A549 (cell line): ENCODE results near the gene LRRIQ4. TPM values are rescaled to one million over a fixed set of nuclear protein-coding genes. Genes with fewer than 3 reads are reported as not detected.

ENCODE experiments used
- ATAC-seq, 2 experiments: fragments of 200-7000 bp in 1 of 2; fragments of >200 bp in 1 of 2; cut with Nextera tagmentation in 1 of 2; cut with Tn5 transposase in 1 of 2; 3 replicates each; pipeline versions ENCODE4 v1.8.0 to v1.9.1; 2018 to 2020; ENCODE audit warnings: mild to moderate bottlenecking in 1 of 2, moderate library complexity in 1 of 2
- CTCF ChIA-PET: fragments of 300-600 bp; sonication (Branson Sonifier 250); formaldehyde crosslinking; extraction: SDS; loops from one replicate; lab custom pipeline; 2021; ENCODE audit warnings: antibody characterized with exemption, inconsistent platforms; lab: Yijun Ruan, JAX
- POLR2A ChIA-PET: fragments of 350-600 bp; formaldehyde crosslinking; extraction: SDS; loops from one replicate; lab custom pipeline; 2021; ENCODE audit warnings: antibody characterized with exemption, inconsistent platforms; lab: Yijun Ruan, JAX
- DNase-seq, 2 experiments: peaks; one replicate each; pipeline versions ENCODE4 v3.0.0 to v3.0.0-alpha.2; 2011 to 2016; ENCODE audit warnings: low read depth in 1 of 2, low spot score in 1 of 2
- FAIRE-seq: peaks from 2 replicates; lab custom pipeline; 2011; peaks lifted over from hg19 to GRCh38; lab: Jason Lieb, UNC
- H3K27ac ChIP-seq, 2 experiments: fragments of >200 bp; sonication (Bioruptor Twin); formaldehyde crosslinking; 3 replicates each; pipeline ENCODE4 v1.5.1; 2016 to 2017
- H3K4me1 ChIP-seq: fragments of >200 bp; sonication (Bioruptor Twin); formaldehyde crosslinking; 3 replicates; pipeline ENCODE4 v1.6.1; 2016
- H3K4me2 ChIP-seq: fragments of >200 bp; sonication (Bioruptor Twin); formaldehyde crosslinking; 3 replicates; pipeline ENCODE4 v1.6.1; 2016
- H3K4me3 ChIP-seq: fragments of >200 bp; sonication (Bioruptor Twin); formaldehyde crosslinking; 3 replicates; pipeline ENCODE4 v1.5.1; 2016
- H3K9me3 ChIP-seq: fragments of >200 bp; sonication (Bioruptor Twin); formaldehyde crosslinking; 3 replicates; pipeline ENCODE4 v1.6.1; 2016
- BHLHE40 ChIP-seq: IDR thresholded peaks from 2 replicates; pipeline ENCODE4 v1.6.1; 2012; ENCODE audit warnings: low read depth, low read length, inconsistent platforms
- EHF ChIP-seq: fragments of 250-450 bp; sonication (Bioruptor Pico); IDR thresholded peaks from 2 replicates; pipeline ENCODE4 v1.5.0; 2020; ENCODE audit warnings: mild to moderate bottlenecking
- EP300 ChIP-seq, 2 experiments: fragments of >200 bp; sonication (Bioruptor Twin); formaldehyde crosslinking; IDR thresholded peaks; 2 replicates in 1 of 2; 3 replicates in 1 of 2; pipeline ENCODE4 v1.6.1; 2016 to 2017
- ESRRA ChIP-seq: fragments of 150-350 bp; IDR thresholded peaks from 2 replicates; pipeline ENCODE4 v1.6.1; 2014; ENCODE audit warnings: mild to moderate bottlenecking, low read length, borderline replicate concordance
- FOSL2 ChIP-seq, 2 experiments: fragments of 450-650 bp in 1 of 2; fragments of >200 bp in 1 of 2; sonication (Bioruptor Twin) in 1 of 2; formaldehyde crosslinking; IDR thresholded peaks; 2 replicates each; pipeline versions ENCODE4 v1.5.0 to v1.6.1; 2016 to 2020; ENCODE audit warnings: mild to moderate bottlenecking in 1 of 2, moderate library complexity in 1 of 2
- GATA3 ChIP-seq: IDR thresholded peaks from 2 replicates; pipeline ENCODE4 v1.6.1; 2012; ENCODE audit warnings: borderline replicate concordance
- HDAC2 ChIP-seq: fragments of 200-600 bp; sonication (generic); IDR thresholded peaks from 2 replicates; pipeline ENCODE4 v1.6.1; 2016
- HOXB5 ChIP-seq: fragments of 250-450 bp; sonication (Bioruptor Pico); IDR thresholded peaks from 2 replicates; pipeline ENCODE4 v1.5.0; 2020; ENCODE audit warnings: mild to moderate bottlenecking, moderate library complexity
- JUNB ChIP-seq: fragments of >200 bp; sonication (Bioruptor Twin); formaldehyde crosslinking; IDR thresholded peaks from 2 replicates; pipeline ENCODE4 v1.6.1; 2016
- KDM1A ChIP-seq: fragments of 200-600 bp; sonication (generic); IDR thresholded peaks from 2 replicates; pipeline ENCODE4 v1.6.1; 2016; ENCODE audit warnings: low read depth, mild to moderate bottlenecking
- KDM5A ChIP-seq: fragments of 200-600 bp; sonication (generic); IDR thresholded peaks from 2 replicates; pipeline ENCODE4 v1.6.1; 2016; ENCODE audit warnings: antibody characterized with exemption, mild to moderate bottlenecking
- MAFK ChIP-seq: fragments of 450-650 bp; IDR thresholded peaks from 2 replicates; pipeline ENCODE4 v1.6.1; 2014; ENCODE audit not compliant: partially characterized antibody
- NFE2L2 ChIP-seq: fragments of 150-350 bp; conservative IDR thresholded peaks from 2 replicates; pipeline ENCODE4 v1.6.1; 2014; ENCODE audit warnings: low read length
- NPAS2 ChIP-seq: fragments of 250-450 bp; sonication (Bioruptor Pico); IDR thresholded peaks from 2 replicates; pipeline ENCODE4 v1.8.0; 2022; ENCODE audit warnings: mild to moderate bottlenecking, moderate library complexity, borderline replicate concordance
- NR3C1 ChIP-seq: fragments of >200 bp; sonication (Bioruptor Twin); formaldehyde crosslinking; IDR thresholded peaks from 3 replicates; pipeline ENCODE4 v1.6.1; 2017
- PHF8 ChIP-seq: fragments of 200-600 bp; sonication (generic); IDR thresholded peaks from 2 replicates; pipeline ENCODE4 v1.6.1; 2016; ENCODE audit warnings: low read depth, mild to moderate bottlenecking, antibody characterized with exemption, moderate library complexity, borderline replicate concordance
- POLR2AphosphoS2 ChIP-seq: conservative IDR thresholded peaks from 2 replicates; pipeline ENCODE4 v1.6.1; 2012; ENCODE audit warnings: low read length, improper control_type of control experiment, inconsistent platforms
- RAD21 ChIP-seq, 2 experiments: fragments of >200 bp in 1 of 2; sonication (Bioruptor Twin) in 1 of 2; formaldehyde crosslinking in 1 of 2; IDR thresholded peaks in 1 of 2; conservative IDR thresholded peaks in 1 of 2; 2 replicates in 1 of 2; 3 replicates in 1 of 2; pipeline ENCODE4 v1.6.1; 2012 to 2018; ENCODE audit warnings: inconsistent platforms in 1 of 2
- RARB ChIP-seq: fragments of 250-450 bp; sonication (Bioruptor Pico); IDR thresholded peaks from 2 replicates; pipeline ENCODE4 v1.8.0; 2021; ENCODE audit warnings: mild to moderate bottlenecking, moderate library complexity
- RCOR1 ChIP-seq: fragments of 150-350 bp; IDR thresholded peaks from 2 replicates; pipeline ENCODE4 v1.6.1; 2014; ENCODE audit warnings: antibody characterized with exemption, low read length, low read depth
- RFX5 ChIP-seq: fragments of 450-650 bp; IDR thresholded peaks from 2 replicates; pipeline ENCODE4 v1.7.1; 2014; ENCODE audit warnings: antibody characterized with exemption, mild to moderate bottlenecking, moderate library complexity
- RNF2 ChIP-seq: fragments of 200-600 bp; sonication (generic); IDR thresholded peaks from 2 replicates; pipeline ENCODE4 v1.6.1; 2016; ENCODE audit warnings: low read depth, mild to moderate bottlenecking, antibody characterized with exemption, moderate library complexity, borderline replicate concordance
- SREBF2 ChIP-seq: fragments of 450-650 bp; IDR thresholded peaks from 2 replicates; pipeline ENCODE4 v1.6.1; 2014; ENCODE audit warnings: mild to moderate bottlenecking, moderate library complexity
- TFCP2L1 ChIP-seq: fragments of 250-450 bp; sonication (Bioruptor Pico); IDR thresholded peaks from 2 replicates; pipeline ENCODE4 v1.5.0; 2021; ENCODE audit warnings: mild to moderate bottlenecking
- TP53 ChIP-seq: fragments of 250-450 bp; sonication (Bioruptor Pico); IDR thresholded peaks from 2 replicates; pipeline ENCODE4 v1.5.0; 2021; ENCODE audit warnings: mild to moderate bottlenecking, moderate library complexity
- ZC3H11A ChIP-seq: fragments of 450-650 bp; IDR thresholded peaks from 2 replicates; pipeline ENCODE4 v1.6.1; 2014; ENCODE audit warnings: antibody characterized with exemption, mild to moderate bottlenecking
- ZNF302 ChIP-seq: fragments of 250-450 bp; sonication (Bioruptor Pico); IDR thresholded peaks from 2 replicates; pipeline ENCODE4 v1.9.0; 2021; ENCODE audit warnings: inconsistent platforms, mild to moderate bottlenecking, moderate library complexity
- WGBS: methylation state at CpG from one replicate; pipeline ENCODE4 v1.1.6; 2017; ENCODE audit errors: missing lambda C conversion rate; 5-methylcytosine and 5-hydroxymethylcytosine counted together
- polyA plus RNA-seq, 4 experiments: library from polyadenylated mRNA; depleted of rRNA in 3 of 4; stranded (reverse); fragments of >200 nt; fragmentation: RNase III in 1 of 4; extraction: RNeasy Plus Mini Kit Qiagen cat#74134 plus additional on column Dnase treatment in 1 of 4; gene quantifications; 2 replicates in 3 of 4; 3 replicates in 1 of 4; pipeline ENCODE4 v1.2.3, GENCODE V29; 2011 to 2017
- TF ChIP-seq, protein P1 (sequence below): fragments of 450-650 bp; IDR thresholded peaks from 2 replicates; pipeline ENCODE4 v1.6.1; 2014; ENCODE audit warnings: antibody characterized with exemption

The LRRIQ4 gene
- polyA plus RNA-seq, 2 of the 4 experiments (the other 2 are of a cell fraction) = not detected

GRCh38 chr3:169842960-169843359 lies 30.3 kb downstream of the LRRIQ4 start:
- POLR2A ChIA-PET = no interaction called here
- Histone ChIP-seq H3K4me1 (no peaks in the 10 kb centered on the region), H3K4me2 (no peak overlapping the region), H3K27ac (no peak overlapping the region), H3K4me3 (no peak overlapping the region), H3K9me3 (no peaks in the 10 kb centered on the region)
- no peak for FAIRE-seq
- TF ChIP-seq ZNF302 (CRISPR knock-in tag) (no peak), RFX5 (no peak), TP53 (CRISPR knock-in tag) (no peak), HOXB5 (no peak), KDM1A (no peak), NR3C1 (no peak), MAFK (no peak), HDAC2 (no peak), FOSL2 (IDR thresholded peaks at IDR 0.05) (no peak), FOSL2 (CRISPR knock-in tag; IDR thresholded peaks at IDR 0.05) (no peak), POLR2AphosphoS2 (no peak)
- DNase-seq = no peak
- no peak for ATAC-seq
- 26% methylated on average over 3 of the region's 3 CpGs for WGBS
- CTCF ChIA-PET = no interaction called here

DNA sequence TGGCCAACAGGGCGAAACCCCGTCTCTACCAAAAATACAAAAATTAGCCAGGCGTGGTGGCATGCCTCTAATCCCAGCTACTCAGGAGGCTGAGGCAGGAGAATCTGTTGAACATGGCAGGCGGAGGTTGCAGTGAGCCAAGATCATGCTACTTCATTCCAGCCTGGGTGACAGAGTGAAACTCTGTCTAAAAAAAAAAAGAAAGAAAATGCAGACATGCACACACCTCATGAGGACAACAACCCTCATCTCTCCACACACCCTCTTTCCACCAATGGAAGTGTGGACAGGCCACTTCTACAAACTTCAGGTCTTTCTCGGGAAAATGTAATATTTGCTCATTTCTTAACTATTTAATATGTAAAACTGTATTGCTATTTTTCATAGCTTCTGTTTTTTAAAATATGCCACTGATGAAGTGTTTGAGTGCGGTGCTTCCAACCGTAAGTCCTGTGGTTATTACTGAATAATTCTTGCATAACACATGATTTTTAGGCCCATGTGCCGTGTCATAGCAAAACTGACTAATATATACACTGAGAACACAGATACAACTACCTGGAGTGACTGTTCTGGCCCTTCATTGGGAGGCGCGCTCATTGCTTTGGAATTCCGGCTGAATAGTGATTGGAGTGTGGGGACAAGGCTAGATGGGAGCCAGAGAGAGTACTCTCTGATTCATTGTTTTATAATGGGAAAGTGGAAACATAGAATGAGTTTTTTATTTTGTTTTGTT lies 34.0 kb downstream of the LRRIQ4 start:
- no peaks in the 10 kb centered on the region for H3K9me3 ChIP-seq
- 78% methylated on average over 11 of the region's 11 CpGs for WGBS
- CTCF ChIA-PET = interaction anchor here (0.7 to 1.2 kb wide), 2 partner anchors 84 to 89 kb away, joined by 3 read pairs; no protein-coding TSS in a partner anchor
- FAIRE-seq = no peak
- ATAC-seq = peak; percentile 71 to 76
- H3K4me3 ChIP-seq = no peak overlapping the region
- no peaks in the 10 kb centered on the region for H3K4me1 ChIP-seq
- POLR2A ChIA-PET = no interaction called here
- peak in 1 of 2 experiments; percentile 15 for DNase-seq
- H3K27ac ChIP-seq = no peak overlapping the region
- no peak overlapping the region for H3K4me2 ChIP-seq
- no peak for TF ChIP-seq NFE2L2
- TF ChIP-seq KDM5A = no peak
- TF ChIP-seq PHF8 = no peak
- no peak for TF ChIP-seq EHF
- TF ChIP-seq RNF2 = no peak
- TF ChIP-seq NPAS2 (CRISPR knock-in tag) = no peak
- no peak for TF ChIP-seq MAFK
- no peak for TF ChIP-seq JUNB
- TF ChIP-seq RARB (CRISPR knock-in tag) = no peak
- TF ChIP-seq TFCP2L1 (CRISPR knock-in tag) = no peak
- no peak for TF ChIP-seq SREBF2
- no peak for TF ChIP-seq BHLHE40
- TF ChIP-seq GATA3 = no peak
- TF ChIP-seq EP300 (IDR thresholded peaks at IDR 0.05) = no peak
- TF ChIP-seq RAD21 (conservative IDR thresholded peaks at IDR 0.05 in 1 of 2, IDR thresholded peaks at IDR 0.05 in 1 of 2) = no peak
- TF ChIP-seq ESRRA = no peak
- TF ChIP-seq, protein P1, sequence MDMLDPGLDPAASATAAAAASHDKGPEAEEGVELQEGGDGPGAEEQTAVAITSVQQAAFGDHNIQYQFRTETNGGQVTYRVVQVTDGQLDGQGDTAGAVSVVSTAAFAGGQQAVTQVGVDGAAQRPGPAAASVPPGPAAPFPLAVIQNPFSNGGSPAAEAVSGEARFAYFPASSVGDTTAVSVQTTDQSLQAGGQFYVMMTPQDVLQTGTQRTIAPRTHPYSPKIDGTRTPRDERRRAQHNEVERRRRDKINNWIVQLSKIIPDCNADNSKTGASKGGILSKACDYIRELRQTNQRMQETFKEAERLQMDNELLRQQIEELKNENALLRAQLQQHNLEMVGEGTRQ = no peak
- TF ChIP-seq RFX5 = no peak
- no peak for TF ChIP-seq ZC3H11A
- TF ChIP-seq RCOR1 = no peak
